Loucy (cell line): ENCODE measurements around the gene ATP1A3.
A peak's percentile ranks its signal among the peaks of the same experiment; 100 is the strongest.

Experiments
- H2AFZ ChIP-seq: fragments of 200-600 bp; sonication (generic); 2 replicates; pipeline ENCODE4 v1.6.0; 2016; ENCODE audit warnings: antibody characterized with exemption, mild to moderate bottlenecking, low read length, moderate library complexity
- H3F3A ChIP-seq: fragments of 200-600 bp; 2 replicates; pipeline ENCODE4 v1.6.0; 2016; ENCODE audit warnings: antibody characterized with exemption, low read depth, mild to moderate bottlenecking
- H3K27me3 ChIP-seq: fragments of 200-600 bp; sonication (generic); 2 replicates; pipeline ENCODE4 v1.6.1; 2014; ENCODE audit warnings: low read length, mild to moderate bottlenecking; ENCODE audit not compliant: insufficient read depth, poor library complexity, severe bottlenecking
- H3K36me3 ChIP-seq: fragments of 200-600 bp; sonication (generic); 2 replicates; pipeline ENCODE4 v1.6.1; 2016; ENCODE audit warnings: low read length; ENCODE audit not compliant: insufficient read depth
- H3K4me1 ChIP-seq: fragments of 200-600 bp; sonication (generic); 2 replicates; pipeline ENCODE4 v1.5.1; 2014; ENCODE audit warnings: low read length, mild to moderate bottlenecking; ENCODE audit not compliant: insufficient read depth, poor library complexity, severe bottlenecking
- H3K4me2 ChIP-seq: fragments of 200-600 bp; sonication (generic); 2 replicates; pipeline ENCODE4 v1.6.0; 2014; ENCODE audit warnings: antibody characterized with exemption, low read length, low read depth, mild to moderate bottlenecking; ENCODE audit not compliant: poor library complexity, severe bottlenecking
- H3K4me3 ChIP-seq: fragments of 200-600 bp; sonication (generic); 2 replicates; pipeline ENCODE4 v1.5.1; 2014; ENCODE audit warnings: low read length, mild to moderate bottlenecking, mixed read lengths; ENCODE audit not compliant: poor library complexity, severe bottlenecking
- H3K79me2 ChIP-seq: fragments of 200-600 bp; sonication (generic); 2 replicates; pipeline ENCODE4 v1.6.1; 2014; ENCODE audit warnings: low read length; ENCODE audit not compliant: insufficient read depth
- H3K9ac ChIP-seq: fragments of 200-600 bp; sonication (generic); 2 replicates; pipeline ENCODE4 v1.6.0; 2014; ENCODE audit warnings: mild to moderate bottlenecking, low read depth, low read length, moderate library complexity; ENCODE audit not compliant: poor library complexity, severe bottlenecking
- H3K9me2 ChIP-seq: fragments of 200-600 bp; sonication (generic); replicated peaks from 2 replicates; pipeline ENCODE4 v1.6.1; 2016; ENCODE audit warnings: low read depth, low read length, mixed read lengths
- H3K9me3 ChIP-seq: fragments of 200-600 bp; sonication (generic); 2 replicates; pipeline ENCODE4 v1.6.1; 2014; ENCODE audit warnings: mild to moderate bottlenecking, antibody characterized with exemption, low read length, low read depth; ENCODE audit not compliant: insufficient read depth
- H4K20me1 ChIP-seq: fragments of 200-600 bp; sonication (generic); 2 replicates; pipeline ENCODE4 v1.6.0; 2014; ENCODE audit warnings: antibody characterized with exemption, low read length, mild to moderate bottlenecking; ENCODE audit not compliant: insufficient read depth, poor library complexity, severe bottlenecking
- CTCF ChIP-seq: fragments of 200-600 bp; sonication (generic); conservative IDR thresholded peaks from 2 replicates; pipeline ENCODE4 v1.5.1; 2014; ENCODE audit warnings: mild to moderate bottlenecking, antibody characterized with exemption, low read length
- EZH2phosphoT487 ChIP-seq: fragments of 200-600 bp; IDR thresholded peaks from 2 replicates; pipeline ENCODE4 v1.6.1; 2018; ENCODE audit warnings: antibody characterized with exemption, mild to moderate bottlenecking, moderate library complexity, borderline replicate concordance

ATP1A3 gene

GRCh38 chr19:41935760-41936415 is 58.1 kb downstream of the ATP1A3 start:
- H3K36me3 ChIP-seq = no peaks in the 10 kb centered on the region
- peaks cover 17% of the 10 kb centered on the region for H3K4me1 ChIP-seq
- no peak overlapping the region for H3K4me2 ChIP-seq
- no peak overlapping the region for H2AFZ ChIP-seq
- no peaks in the 10 kb centered on the region for H3K9me2 ChIP-seq
- H3F3A ChIP-seq = 0 out of 2 replicates have a peak, but pooled peaks cover 3% of the 10 kb centered on the region
- H3K79me2 ChIP-seq = no peaks in the 10 kb centered on the region
- H3K27me3 ChIP-seq = no peaks in the 10 kb centered on the region
- no peaks in the 10 kb centered on the region for H3K9me3 ChIP-seq
- no peaks in the 10 kb centered on the region for H4K20me1 ChIP-seq
- TF ChIP-seq CTCF (no peak), EZH2phosphoT487 (no peak)
- no peak overlapping the region for H3K4me3 ChIP-seq
- H3K9ac ChIP-seq = no peak overlapping the region

GRCh38 chr19:41934849-41935374 is 59.1 kb downstream of the ATP1A3 start:
- no peaks in the 10 kb centered on the region for H3K79me2 ChIP-seq
- TF ChIP-seq EZH2phosphoT487 = no peak
- peak; percentile 93 for TF ChIP-seq CTCF
- peak overlapping the region; percentile 43 for H3K9ac ChIP-seq
- no peaks in the 10 kb centered on the region for H3K9me2 ChIP-seq
- no peaks in the 10 kb centered on the region for H3K27me3 ChIP-seq
- H3K36me3 ChIP-seq = no peaks in the 10 kb centered on the region
- H4K20me1 ChIP-seq = no peaks in the 10 kb centered on the region
- peaks cover 17% of the 10 kb centered on the region for H3K4me1 ChIP-seq
- 0 out of 2 replicates have a peak, but pooled peaks cover 3% of the 10 kb centered on the region for H3F3A ChIP-seq
- no peak overlapping the region for H2AFZ ChIP-seq
- H3K4me3 ChIP-seq = no peak overlapping the region
- no peaks in the 10 kb centered on the region for H3K9me3 ChIP-seq
- no peak overlapping the region for H3K4me2 ChIP-seq

- Histone ChIP-seq H3K4me3 (no peak overlapping the region), H4K20me1 (no peaks in the 10 kb centered on the region), H3F3A (0 out of 2 replicates have a peak, but pooled peaks cover 3% of the 10 kb centered on the region), H3K27me3 (no peaks in the 10 kb centered on the region), H3K9me3 (no peaks in the 10 kb centered on the region), H3K9me2 (no peaks in the 10 kb centered on the region), H3K9ac (peak overlapping the region; percentile 9), H3K36me3 (no peaks in the 10 kb centered on the region), H3K4me1 (peaks cover 24% of the 10 kb centered on the region), H3K4me2 (no peak overlapping the region), H3K79me2 (peaks cover 8% of the 10 kb centered on the region; the same call in 1 of the 2 replicates), H2AFZ (no peak overlapping the region)
- no peak for TF ChIP-seq EZH2phosphoT487
These were observed 60.2 kb downstream of the ATP1A3 start for GRCh38 chr19:41933693-41934426.
